ENCODE results near the gene PPM1K. TPM values are rescaled to one million over a fixed set of nuclear protein-coding genes. Genes with fewer than 3 reads are reported as not detected.

Gene PPM1K
- total RNA-seq, 1 donor from 2014 or later = 23.2 TPM

DNA sequence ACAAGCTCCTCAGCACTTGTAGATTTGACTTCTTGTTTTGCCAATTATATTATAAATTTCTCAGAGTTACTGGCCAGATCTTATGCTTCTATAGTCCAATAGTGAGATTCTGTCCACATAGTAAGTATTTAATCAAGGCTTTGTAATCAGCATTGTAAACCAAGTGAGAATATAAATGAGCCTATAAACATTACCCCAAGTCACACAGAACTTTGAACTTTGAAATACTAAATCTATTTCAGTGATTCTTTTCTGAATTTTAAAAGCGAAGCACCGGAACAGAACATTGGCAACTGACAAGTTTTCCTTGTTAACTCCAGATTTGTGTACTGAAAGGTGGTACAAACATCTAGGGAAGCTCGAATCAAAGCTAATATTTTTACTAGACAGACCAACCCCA is 37.2 kb downstream of the PPM1K start:
- H3K4me3 Mint-ChIP-seq = no peak overlapping the region
- H3K4me1 Mint-ChIP-seq (ENCODE audit: unreplicated experiment) = no peaks in the 10 kb centered on the region
- H3K27ac Mint-ChIP-seq = no peak overlapping the region
- H3K9me3 Mint-ChIP-seq = no peaks in the 10 kb centered on the region
- H3K27me3 Mint-ChIP-seq = no peaks in the 10 kb centered on the region
- no peaks in the 10 kb centered on the region for H3K36me3 Mint-ChIP-seq
- TF ChIP-seq, protein P1, sequence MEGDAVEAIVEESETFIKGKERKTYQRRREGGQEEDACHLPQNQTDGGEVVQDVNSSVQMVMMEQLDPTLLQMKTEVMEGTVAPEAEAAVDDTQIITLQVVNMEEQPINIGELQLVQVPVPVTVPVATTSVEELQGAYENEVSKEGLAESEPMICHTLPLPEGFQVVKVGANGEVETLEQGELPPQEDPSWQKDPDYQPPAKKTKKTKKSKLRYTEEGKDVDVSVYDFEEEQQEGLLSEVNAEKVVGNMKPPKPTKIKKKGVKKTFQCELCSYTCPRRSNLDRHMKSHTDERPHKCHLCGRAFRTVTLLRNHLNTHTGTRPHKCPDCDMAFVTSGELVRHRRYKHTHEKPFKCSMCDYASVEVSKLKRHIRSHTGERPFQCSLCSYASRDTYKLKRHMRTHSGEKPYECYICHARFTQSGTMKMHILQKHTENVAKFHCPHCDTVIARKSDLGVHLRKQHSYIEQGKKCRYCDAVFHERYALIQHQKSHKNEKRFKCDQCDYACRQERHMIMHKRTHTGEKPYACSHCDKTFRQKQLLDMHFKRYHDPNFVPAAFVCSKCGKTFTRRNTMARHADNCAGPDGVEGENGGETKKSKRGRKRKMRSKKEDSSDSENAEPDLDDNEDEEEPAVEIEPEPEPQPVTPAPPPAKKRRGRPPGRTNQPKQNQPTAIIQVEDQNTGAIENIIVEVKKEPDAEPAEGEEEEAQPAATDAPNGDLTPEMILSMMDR (conservative IDR thresholded peaks at IDR 0.05) = no peak
- DNase-seq (ENCODE audit: extremely low spot score, unreplicated experiment) = no peak

GRCh38 chr4:88246600-88246999 is 37.8 kb downstream of the PPM1K start:
- H3K27me3 Mint-ChIP-seq = no peaks in the 10 kb centered on the region
- H3K36me3 Mint-ChIP-seq = no peaks in the 10 kb centered on the region
- no peak for DNase-seq (ENCODE audit: extremely low spot score, unreplicated experiment)
- H3K4me1 Mint-ChIP-seq (ENCODE audit: unreplicated experiment) = no peaks in the 10 kb centered on the region
- H3K4me3 Mint-ChIP-seq = no peak overlapping the region
- no peak overlapping the region for H3K27ac Mint-ChIP-seq
- H3K9me3 Mint-ChIP-seq = no peaks in the 10 kb centered on the region
- TF ChIP-seq, protein P1 (conservative IDR thresholded peaks at IDR 0.05) = no peak

DNA sequence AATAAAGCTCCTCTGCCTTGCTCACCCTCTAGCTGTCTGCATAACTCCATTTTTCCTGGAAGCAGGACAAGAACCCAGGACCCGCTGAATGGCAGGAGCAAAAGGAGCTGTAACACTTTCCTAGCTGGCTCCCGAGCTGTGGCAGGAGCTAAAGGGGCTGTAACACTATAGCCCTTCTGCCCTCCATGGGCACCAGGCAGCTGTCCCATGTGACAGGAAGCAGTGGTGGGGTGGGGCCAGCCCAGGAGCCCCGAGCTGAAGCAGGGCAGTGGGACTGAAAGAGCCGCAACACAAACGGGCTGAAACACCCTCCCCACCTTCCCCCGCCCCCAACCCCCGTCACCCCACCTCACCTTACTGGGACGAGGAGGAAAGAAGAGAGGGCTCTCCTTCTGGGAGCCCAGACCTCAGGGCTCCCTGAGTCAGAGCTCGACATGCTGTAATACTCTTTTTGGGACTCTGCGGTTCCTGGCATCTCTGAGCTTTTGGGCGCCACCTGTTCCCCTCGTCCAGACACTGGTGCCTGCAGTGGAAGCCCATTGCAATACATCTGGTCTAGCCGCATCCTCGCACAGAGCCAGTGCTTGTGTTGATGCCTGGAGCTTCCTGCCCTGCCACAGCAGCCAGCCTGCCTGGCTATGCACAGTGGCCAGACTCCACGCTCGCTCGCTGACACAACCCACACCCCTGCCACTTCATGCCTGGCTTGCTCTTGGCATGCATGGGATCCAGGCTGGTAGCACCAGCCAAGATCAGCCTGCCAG is 39.4 kb downstream of the PPM1K start:
- Mint-ChIP-seq H3K27ac (no peak overlapping the region), H3K4me3 (no peak overlapping the region), H3K4me1 (ENCODE audit: unreplicated experiment) (no peaks in the 10 kb centered on the region), H3K9me3 (no peaks in the 10 kb centered on the region), H3K36me3 (no peaks in the 10 kb centered on the region), H3K27me3 (no peaks in the 10 kb centered on the region)
- TF ChIP-seq, protein P1 (conservative IDR thresholded peaks at IDR 0.05) = no peak
- DNase-seq (ENCODE audit: extremely low spot score, unreplicated experiment) = no peak

GRCh38 chr4:88244056-88244455 is 40.3 kb downstream of the PPM1K start:
- no peaks in the 10 kb centered on the region for H3K27me3 Mint-ChIP-seq
- no peaks in the 10 kb centered on the region for H3K4me1 Mint-ChIP-seq (ENCODE audit: unreplicated experiment)
- no peak overlapping the region for H3K4me3 Mint-ChIP-seq
- DNase-seq (ENCODE audit: extremely low spot score, unreplicated experiment) = no peak
- H3K27ac Mint-ChIP-seq = no peak overlapping the region
- H3K36me3 Mint-ChIP-seq = no peaks in the 10 kb centered on the region
- TF ChIP-seq, protein P1 (conservative IDR thresholded peaks at IDR 0.05) = no peak
- no peaks in the 10 kb centered on the region for H3K9me3 Mint-ChIP-seq

DNA sequence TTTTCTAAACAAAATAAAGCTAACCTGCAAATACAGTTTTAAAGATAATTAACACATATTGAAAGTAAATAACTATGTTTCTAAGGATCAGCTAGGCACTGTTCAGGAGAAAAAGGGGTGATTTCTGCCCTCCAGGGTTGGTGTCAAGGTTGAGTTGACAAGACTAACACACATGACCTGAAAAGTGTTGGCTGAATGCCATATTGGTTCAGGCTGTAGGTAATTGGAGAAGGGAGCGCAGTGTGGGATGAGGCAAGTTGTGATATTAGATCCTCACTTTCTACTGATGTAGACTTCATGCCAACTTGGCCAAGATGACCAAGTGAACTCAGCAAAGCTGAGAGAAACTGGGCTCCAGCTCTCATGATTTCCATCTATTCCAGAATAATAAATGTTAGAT is 42.2 kb downstream of the PPM1K start:
- TF ChIP-seq, protein P1 (conservative IDR thresholded peaks at IDR 0.05) = no peak
- H3K4me3 Mint-ChIP-seq = no peak overlapping the region
- H3K4me1 Mint-ChIP-seq (ENCODE audit: unreplicated experiment) = no peaks in the 10 kb centered on the region
- no peak overlapping the region for H3K27ac Mint-ChIP-seq
- DNase-seq (ENCODE audit: extremely low spot score, unreplicated experiment) = no peak
- no peaks in the 10 kb centered on the region for H3K27me3 Mint-ChIP-seq
- no peaks in the 10 kb centered on the region for H3K36me3 Mint-ChIP-seq
- H3K9me3 Mint-ChIP-seq = no peaks in the 10 kb centered on the region

All from type B pancreatic cell (in vitro differentiated cells).